Measurements from ENCODE around the gene MEMO1.

DNA sequence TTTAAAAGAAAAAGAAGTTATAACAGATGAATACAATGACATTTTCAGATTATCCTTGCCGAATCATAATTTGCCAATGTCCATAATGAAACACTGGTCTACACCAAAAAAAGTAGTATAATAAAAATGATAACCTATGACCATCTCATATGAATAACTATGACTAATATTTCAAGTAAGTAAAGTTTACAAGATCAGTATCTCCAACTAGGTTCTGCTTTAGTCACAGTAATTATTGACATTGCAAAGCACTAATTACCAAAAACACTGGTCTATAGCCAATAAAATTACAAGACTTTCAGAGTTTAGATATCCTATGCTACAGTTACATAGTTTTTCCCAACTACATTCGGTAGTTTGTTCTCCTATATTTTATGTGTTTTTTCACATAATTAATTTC is 136.7 kb downstream of the MEMO1 start:
- TF ChIP-seq, protein P1, sequence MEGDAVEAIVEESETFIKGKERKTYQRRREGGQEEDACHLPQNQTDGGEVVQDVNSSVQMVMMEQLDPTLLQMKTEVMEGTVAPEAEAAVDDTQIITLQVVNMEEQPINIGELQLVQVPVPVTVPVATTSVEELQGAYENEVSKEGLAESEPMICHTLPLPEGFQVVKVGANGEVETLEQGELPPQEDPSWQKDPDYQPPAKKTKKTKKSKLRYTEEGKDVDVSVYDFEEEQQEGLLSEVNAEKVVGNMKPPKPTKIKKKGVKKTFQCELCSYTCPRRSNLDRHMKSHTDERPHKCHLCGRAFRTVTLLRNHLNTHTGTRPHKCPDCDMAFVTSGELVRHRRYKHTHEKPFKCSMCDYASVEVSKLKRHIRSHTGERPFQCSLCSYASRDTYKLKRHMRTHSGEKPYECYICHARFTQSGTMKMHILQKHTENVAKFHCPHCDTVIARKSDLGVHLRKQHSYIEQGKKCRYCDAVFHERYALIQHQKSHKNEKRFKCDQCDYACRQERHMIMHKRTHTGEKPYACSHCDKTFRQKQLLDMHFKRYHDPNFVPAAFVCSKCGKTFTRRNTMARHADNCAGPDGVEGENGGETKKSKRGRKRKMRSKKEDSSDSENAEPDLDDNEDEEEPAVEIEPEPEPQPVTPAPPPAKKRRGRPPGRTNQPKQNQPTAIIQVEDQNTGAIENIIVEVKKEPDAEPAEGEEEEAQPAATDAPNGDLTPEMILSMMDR (IDR thresholded peaks at IDR 0.05), result no peak
- no peak for TF ChIP-seq POLR2A (IDR thresholded peaks at IDR 0.05)
